Activated CD8-positive, alpha-beta memory T cell treated with anti-CD3 and anti-CD28 coated beads for 4 hours (primary cell): ENCODE results near the gene FBN1.

Experiments used
- DNase-seq, 2 donors: peaks; one replicate each; pipeline ENCODE4 v3.0.0-alpha.2; 2020; ENCODE audit warnings: low read depth in 2 of 2

The FBN1 gene

DNA sequence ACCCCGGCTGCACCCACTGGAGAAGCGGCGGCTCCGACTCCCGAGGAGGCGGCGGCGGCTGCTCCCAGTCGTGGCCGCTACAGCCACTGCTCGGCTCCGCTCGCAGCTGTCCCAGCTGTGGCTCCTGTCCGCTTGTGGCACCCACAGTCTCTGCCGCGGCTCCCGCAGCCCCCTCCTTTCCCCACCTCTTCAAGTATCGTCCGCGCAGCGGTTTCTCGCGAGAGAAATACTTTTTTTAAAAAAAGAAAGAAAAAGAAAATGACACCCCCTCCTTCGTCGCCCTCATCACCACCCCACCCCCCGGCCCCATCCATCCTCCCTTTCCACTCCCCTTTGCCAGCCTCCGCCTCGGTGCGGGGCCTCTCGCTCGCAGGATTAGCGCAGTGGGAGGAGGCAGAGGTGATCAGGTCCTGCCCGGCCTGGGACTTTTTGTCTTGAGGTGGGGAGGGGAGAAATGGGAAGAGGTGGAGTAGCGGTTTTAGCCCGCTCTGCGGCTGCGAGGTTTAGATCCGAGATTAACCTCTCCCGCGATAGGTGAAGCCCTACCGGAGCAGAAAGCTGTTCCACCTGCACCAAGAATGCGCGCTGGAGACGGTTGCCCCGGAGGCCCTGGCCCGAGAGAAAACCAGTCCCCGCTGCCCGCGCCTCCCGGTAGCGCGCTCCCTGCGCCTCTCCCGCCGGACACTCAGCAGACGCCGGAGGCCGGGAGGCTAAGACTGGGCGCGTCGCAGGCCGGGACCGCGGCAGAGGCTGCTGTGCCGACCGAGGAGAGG, at the start of gene FBN1:
FBN1 (minus strand) TSS at position 152 of the 773 bp plus-strand sequence. CDS start 940 bp downstream, outside the sequence.
- no peak for DNase-seq

DNA sequence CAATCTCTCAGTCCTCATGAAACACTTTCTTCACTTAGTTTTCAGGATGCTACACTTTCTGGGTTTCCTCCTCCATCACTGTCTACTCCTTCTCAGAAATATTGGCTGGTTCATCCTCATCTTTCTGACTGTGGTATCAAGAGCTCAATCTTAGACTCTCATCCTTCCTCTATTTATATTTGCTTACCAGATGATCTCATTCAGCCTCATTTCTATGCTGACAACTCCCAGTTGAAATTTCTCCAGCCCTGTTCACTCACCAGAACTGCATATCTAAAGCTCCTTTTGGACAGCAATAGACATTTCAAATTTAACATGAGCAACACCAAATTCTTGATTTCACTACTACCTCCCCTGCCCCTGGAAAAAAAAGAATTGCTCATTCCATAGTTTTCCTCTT, 48.0 kb upstream of the FBN1 start:
- DNase-seq = no peak

DNA sequence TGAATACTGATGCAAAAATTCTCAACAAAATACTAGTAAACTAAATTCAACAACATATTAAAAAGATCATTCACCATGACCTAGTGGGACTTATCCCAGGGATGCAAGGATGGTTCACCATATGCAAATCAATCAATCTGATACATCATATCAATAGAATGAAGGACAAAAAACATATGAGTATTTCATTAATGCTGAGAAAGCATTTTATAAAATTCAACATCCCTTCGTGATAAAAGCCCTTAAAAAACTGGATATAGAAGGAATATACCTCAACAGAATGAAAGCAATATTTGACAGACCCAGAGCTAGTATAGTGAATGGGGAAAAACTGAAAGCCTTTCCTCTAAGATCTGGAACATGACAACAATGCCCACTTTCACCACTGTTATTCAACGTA, 43.0 kb upstream of the FBN1 start:
- DNase-seq = no peak

DNA sequence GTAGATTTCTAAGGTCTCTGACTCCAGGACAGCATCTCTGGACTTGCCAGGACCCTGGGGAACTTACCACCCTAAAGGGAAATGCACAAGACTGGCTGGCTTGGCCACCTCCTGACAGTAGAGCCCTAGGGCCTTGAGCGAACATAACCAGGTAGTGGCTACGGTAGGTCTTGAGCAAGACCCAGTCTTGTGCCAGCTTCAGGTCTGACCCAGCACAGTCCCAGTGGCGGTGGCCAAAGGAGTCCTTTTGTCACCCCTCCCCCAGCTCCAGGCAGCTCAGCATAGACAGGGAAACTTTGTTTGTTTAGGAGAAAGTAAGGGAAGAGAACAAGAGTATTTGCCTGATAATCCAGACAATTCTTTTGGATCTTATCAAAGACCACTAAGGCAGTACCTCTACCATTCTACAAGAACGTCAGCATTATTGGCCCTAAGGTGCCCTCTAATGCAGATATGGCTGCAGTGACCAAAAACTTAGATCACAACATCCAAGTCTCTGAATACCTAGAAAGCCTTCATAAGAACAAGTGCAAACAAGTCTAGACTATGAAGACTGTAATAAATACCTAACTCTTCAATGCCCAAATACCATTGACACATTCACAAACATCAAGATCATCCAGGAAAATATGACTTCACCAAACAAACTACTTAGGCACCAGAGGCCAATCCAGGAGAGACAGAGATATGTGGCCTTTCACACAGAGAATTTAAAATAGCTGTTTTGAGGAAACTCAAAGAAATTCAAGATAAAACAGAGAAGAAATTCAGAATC, 38.7 kb upstream of the FBN1 start:
- DNase-seq = no peak

DNA sequence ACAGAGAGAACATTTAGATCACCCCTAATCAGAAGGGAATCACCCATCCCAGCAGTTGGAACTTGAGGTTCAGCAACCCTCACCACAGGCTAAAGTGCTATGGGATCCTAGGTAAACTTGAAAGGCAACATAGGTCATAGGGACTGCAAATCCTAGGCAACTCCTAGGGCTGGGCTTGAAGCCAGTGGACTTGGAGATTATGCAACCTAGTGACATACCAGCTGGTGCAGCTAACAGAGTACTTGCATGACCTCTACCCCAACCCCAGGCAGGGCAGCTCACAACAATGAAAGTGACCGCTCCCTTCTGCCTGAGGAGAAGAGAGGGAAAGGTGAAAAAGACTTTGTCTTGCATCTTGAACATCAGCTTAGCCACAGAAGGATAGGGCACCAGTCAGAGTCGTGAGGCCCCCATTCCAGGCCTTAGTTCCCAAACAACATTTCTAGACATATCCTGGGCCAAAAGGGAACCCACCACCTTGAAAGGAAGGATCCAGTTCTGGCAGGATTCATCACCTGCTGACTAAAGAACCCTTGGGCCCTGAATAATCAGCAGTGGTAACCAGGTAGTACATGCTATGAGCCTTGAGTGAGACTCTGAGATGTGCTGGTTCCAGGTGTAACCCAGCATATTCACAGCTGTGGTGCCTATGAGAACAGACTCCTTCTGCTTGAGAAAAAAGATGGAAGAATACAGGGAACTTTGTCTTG, 37.6 kb upstream of the FBN1 start:
- DNase-seq = no peak

DNA sequence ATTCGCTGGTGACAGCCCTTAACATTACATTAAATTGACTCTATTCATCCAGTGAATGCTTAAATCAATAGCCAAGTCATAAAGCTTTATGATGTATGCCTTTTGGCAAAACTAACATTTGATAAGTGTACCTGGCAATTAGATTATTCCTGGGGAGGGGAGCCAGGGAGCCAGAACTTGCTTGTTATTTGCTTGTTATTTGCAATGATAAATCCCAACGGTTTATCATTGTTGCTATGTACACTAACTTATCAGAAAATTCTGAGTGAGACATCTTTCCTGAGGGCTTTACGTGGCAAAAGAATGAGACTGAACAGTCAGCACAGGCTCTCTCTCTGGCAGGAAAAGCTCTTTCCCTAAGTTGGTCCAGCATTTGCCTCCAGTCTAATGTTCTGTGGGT, 35.8 kb upstream of the FBN1 start:
- DNase-seq = no peak

DNA sequence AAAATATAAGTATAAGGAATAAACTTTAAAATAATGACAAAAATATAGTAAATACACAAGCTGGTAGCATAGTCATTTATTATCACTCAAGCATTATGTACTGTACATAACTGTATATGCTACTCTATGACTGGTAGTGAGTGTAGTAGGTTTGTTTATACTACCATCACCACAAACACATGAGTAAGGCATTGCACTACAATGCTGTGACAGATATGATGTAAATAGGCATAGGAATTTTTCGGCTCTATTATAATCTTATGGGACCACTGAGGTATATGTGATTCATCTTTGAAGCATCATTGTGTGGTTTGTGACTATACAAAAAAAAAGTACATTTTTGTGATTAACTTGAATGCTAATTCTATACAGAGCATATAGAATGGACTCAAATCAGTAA, 35.3 kb upstream of the FBN1 start:
- no peak for DNase-seq

DNA sequence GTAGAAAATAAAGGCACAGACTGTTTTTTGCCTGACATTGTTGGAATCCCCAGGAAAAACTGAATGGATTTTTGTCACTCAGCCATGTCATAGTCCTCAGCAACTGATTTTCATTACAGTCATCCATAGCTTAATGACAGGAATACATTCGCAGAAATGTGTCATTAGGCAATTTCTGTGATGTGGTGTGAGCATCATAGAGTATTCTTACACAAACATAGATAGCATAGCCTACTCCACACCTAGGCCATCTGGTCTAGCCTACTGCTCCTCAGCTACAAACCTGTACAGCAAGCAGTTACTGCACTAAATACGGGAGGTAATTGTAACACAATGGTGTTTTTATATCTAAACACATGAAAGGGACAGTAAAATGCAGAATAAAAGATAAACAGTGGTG, 34.4 kb upstream of the FBN1 start:
- DNase-seq = no peak

DNA sequence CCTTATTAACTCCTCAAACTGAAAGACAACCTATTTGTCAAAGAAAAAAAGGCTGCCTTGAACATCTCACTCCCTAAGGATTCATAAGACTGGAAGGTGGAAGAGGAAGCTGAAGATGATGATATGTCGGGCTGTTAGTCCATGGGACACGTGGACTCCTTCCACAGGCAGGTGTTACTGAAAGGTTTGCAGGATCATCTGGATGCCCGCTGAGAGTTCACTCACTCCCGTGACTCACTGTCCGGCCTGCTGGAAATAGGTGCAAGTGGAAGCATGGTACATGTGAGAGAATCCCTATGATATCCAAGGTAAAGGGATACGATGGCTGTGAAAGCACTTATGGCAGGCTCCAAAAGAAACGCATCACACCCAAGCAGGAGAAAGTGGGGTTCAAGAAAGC, 33.3 kb upstream of the FBN1 start:
- no peak for DNase-seq

DNA sequence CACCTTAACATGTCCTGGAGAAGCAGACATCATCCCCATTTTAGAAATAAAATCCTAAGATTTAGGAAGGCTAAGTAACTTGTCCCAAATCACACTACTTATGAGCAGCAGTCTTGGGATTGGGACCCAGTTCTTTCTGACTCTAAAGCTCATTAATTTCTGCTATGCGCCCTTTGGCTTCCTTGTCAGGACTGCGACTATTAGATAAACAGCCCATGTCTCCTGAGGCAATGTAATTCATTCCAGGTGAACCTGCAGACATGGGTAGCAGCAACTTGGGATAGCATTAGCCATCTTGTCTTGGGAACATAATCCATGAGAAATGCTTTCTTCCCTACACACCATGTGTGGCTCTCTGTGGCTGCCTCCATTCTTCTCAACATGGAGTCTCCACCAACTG, 32.3 kb upstream of the FBN1 start:
- DNase-seq = no peak

DNA sequence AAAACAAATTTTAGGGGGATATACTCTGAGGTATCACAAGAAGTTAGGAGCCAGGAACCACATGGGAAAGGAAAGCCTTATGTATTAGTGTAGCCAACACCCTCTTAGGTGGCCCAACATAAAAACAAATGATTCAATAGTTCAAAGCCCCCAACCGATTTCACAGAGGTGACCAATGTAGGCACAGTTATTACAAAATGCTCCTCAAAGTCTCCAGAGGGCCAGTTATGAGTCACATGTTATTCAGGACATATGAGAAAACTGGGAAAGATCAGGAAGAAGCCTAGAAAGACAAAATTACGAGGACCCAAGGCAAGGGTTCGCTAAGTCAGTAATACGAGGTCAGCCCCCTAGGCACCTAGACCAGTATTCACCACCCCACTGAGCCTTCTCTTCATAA, 29.9 kb upstream of the FBN1 start:
- no peak for DNase-seq

DNA sequence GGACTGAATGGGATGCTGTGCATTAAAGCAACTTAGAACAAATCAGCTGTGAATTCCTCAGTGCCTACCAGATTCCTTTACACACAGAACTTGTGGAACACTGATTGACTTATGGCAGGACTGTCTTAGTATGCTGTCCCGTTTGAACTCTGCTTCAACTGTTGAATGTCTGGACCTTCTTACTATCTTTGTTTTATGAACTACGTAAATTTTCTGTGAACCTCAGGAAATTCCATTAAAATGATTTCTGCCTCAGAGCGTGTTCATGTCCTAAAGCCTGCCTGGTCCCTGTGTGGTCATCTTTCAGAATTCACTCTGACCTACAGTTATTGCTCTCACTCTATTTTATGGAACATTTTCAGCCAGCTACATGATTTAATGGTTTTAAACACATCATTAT, 29.4 kb upstream of the FBN1 start:
- no peak for DNase-seq

DNA sequence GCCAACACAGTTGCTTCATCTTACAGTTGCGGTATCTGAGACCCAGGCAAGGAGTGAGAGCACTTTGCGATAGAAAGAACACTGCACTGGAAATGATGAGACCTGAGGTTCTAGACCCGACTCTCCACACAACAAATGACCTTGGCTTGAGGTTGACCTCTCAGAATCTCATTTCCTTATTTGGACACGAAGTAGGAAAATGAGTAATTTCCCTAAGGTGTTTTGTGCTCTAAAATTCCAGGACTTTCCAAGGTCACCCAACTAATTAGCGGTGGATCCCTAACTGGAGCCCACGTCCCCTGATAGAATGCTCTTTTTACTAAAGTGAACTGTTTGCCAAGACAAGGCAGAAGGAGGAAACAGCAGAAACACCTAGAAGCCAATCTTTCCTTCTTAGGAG, 26.7 kb upstream of the FBN1 start:
- DNase-seq = no peak

DNA sequence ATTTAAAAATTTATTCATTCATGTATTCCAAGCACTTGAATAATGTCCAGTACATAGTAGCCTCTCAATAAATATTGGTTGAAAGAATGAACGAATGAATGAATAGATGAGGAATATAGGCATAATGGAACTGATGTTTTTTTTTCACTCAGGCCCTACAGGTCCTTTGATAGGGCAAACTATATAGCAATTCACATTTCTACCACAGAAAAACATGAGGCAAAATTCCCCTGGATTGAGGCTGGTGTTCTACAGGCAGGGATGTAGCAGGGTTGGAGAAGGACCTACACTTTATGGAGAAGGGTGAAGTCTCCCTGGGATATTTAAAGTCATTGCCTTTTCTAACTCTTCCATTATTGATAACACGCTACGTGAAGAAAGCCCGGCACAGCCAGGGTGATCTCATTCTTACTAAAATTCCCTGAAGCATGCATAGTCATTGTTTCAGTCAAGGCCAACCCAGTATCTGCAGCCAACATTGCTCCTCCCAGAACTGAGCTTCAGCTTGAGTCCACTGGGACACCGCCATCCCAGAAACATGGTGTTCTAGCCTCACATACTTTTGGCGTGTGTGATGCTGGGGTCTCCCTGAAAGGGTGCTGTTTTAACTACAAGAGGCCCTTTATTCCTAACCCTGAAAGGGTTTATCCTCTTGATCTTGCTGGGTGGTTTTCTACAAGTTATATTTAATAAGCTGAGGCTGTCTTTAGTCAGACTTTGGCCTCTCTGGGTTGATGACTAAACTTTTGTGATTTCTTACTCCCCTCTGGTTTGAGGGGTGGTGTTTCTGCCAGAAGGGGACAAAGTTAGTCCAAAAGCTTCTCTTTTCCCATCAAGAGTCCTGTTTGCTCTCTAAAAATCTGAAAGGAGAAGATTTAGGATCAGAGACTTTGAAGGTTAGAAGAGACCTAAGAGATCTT, 25.9 kb upstream of the FBN1 start:
- no peak for DNase-seq

DNA sequence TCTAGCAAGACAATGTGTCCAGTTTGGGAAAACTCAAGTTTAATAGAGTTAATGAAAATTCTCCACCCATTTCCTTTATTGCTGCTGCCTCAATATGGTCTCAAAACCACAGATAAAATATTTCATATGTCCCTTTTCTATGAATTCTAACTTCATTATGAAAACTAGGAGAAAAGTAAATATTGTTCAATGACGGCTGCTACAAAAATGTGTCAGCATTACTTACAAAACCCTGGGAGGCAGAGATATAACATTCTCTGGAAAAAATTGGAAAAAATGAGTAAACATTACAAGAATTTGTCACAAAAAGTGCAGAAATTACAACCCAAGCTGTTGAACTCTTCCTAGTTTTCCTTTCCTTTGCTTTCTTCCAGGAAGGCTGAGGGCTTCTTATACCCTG, 22.2 kb upstream of the FBN1 start:
- DNase-seq = no peak

DNA sequence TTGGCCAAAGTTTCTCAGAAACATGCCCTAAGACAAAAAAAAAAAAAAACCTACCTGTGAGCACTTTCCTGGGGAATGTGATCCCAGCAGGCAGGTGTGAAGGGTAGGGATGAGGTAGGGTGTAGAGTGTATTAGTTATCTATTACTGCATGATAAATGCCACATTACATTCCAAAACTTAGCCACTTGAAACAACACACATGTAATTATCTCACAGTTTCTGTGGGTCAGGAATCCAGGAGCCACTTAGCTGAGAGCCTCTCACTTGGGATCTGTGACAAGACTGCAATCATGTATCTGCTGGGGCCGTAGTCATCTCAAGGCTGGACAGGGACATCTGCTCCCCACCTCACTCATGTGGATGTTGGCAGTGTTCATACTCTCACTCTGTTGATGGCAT, 18.9 kb upstream of the FBN1 start:
- no peak for DNase-seq

DNA sequence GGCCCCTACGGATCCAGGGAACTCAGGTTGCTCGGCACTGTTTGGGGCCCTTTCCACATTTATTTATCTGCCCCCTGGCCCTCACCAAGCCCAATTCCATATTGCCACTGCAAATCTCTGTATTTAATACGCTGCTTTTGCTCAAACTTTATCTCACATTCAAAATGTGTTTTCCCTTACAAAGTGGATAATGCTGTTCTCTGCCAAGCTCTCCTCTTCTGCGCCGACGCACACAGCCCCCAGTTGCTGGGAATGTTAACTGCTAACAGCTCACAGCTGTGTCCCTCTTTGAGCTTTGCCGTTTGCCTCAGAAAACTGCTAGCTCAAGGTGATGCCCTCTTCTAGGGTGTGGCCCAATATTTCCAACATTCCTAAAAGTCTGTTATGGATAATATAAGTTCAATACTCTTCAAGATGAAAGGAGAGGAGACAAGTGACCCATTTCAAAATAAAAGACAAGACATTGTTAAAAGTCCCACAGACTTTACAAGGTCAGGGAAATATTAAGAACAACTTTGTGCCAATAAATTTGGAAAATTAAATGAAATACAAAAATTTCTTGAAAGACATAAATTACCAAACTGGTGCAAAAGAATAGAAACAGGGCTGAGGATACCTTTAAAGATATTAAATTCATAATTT, 12.6 kb upstream of the FBN1 start:
- DNase-seq = no peak

DNA sequence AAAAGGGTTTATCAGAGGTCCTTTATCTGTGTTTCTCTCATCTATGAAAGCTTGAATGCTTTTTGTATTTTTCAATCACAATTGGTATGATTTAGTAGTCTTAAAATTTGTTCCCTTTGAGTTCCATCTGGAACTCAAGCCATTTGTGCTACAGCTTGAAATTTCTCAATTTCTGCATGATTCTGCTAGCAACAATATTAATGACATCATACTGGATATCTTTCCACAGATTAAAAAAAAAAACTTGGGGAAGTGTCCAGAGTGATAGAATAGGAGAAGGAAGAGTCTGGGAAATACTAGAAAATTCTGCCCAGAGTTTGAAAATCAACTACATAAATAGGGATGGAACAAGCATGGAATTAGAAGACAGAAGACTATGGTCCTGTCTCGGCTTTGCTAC, 9.3 kb upstream of the FBN1 start:
- no peak for DNase-seq

DNA sequence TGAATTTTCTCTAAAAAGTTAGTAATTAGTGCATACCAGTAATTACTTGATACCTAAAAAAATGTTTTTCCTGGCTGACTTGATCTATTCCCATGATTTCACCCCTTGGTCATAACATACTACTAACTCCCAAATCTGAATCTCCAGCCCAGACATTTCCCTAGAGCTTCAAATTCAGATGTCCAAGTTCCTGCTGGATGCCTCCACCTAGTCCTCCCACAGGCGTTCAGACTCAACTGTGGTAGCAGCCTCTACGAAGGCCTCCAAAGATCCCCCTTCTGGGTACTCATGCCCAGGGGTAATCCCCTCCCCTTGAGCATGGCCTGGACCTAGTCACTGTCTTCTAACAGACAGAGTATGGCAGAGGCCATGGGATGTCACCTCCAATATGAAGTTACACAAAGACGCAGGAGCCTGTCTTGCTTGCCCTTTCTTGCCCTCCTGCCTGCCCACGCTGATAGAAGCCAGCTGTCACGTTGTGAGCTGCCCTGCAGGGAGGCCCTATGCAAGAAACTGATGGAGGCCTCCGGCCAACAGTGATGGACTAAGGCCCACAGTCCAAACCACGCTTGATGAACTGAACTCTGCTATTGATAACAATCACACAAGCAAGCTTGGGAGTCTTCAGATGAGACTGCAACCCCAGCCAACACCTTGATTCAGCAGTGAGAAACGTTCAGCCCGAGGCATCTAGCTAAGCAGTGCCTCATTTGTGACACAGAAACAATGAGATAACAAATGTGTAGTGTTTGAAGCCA, 8.6 kb upstream of the FBN1 start:
- no peak for DNase-seq

DNA sequence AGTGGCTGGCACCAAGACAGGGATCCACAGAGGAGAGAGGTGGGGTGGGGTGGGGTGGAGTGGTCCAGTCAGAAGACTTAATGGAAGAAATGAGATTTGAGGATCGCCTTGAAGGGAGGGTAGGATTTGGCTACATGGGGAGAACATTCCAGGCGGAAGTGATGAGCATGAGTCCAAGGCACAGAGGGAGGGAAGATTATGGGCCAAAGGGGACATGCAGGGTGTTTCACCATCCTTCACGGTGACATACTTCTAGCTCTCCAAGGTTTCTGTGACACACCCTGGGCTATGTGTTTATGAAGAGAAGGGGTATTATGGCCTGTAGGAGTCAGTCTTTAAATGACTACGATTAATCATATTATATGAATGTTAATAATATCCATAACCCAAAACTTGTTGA, 7.7 kb upstream of the FBN1 start:
- no peak for DNase-seq
